Measurements from ENCODE around the gene ANO1. TPM values are rescaled to one million over a fixed set of nuclear protein-coding genes. Genes with fewer than 3 reads are reported as not detected.

The ANO1 gene
- total RNA-seq, 4 donors from 2014 or later = 2.3 to 9.2 (median 4.2) TPM

- DNase-seq (no peak), ATAC-seq (no peak)
- H3K27me3 ChIP-seq = peaks cover 10 to 47% (median 45%) of the 10 kb centered on the region in 3 donors
- H3K9me3 ChIP-seq = no peaks in the 10 kb centered on the region
- H3K4me3 ChIP-seq = no peak overlapping the region
- intact Hi-C loops (cut with DNase I; ENCODE audit: low total_unique reads) (no loop called here), in situ Hi-C loops (cut with MboI; ENCODE audit: low sequenced_read_pairs in 4 of 4) (no loop called here)
- H3K27ac ChIP-seq = no peak overlapping the region
- H3K36me3 ChIP-seq = no peaks in the 10 kb centered on the region
- TF ChIP-seq, protein P1, sequence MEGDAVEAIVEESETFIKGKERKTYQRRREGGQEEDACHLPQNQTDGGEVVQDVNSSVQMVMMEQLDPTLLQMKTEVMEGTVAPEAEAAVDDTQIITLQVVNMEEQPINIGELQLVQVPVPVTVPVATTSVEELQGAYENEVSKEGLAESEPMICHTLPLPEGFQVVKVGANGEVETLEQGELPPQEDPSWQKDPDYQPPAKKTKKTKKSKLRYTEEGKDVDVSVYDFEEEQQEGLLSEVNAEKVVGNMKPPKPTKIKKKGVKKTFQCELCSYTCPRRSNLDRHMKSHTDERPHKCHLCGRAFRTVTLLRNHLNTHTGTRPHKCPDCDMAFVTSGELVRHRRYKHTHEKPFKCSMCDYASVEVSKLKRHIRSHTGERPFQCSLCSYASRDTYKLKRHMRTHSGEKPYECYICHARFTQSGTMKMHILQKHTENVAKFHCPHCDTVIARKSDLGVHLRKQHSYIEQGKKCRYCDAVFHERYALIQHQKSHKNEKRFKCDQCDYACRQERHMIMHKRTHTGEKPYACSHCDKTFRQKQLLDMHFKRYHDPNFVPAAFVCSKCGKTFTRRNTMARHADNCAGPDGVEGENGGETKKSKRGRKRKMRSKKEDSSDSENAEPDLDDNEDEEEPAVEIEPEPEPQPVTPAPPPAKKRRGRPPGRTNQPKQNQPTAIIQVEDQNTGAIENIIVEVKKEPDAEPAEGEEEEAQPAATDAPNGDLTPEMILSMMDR (IDR thresholded peaks at IDR 0.05 in 4 of 5, conservative IDR thresholded peaks at IDR 0.05 in 1 of 5) = no peak
- TF ChIP-seq POLR2A (IDR thresholded peaks at IDR 0.05) = no peak
- peaks cover 0 to 9% of the 10 kb centered on the region in 2 donors for H3K4me1 ChIP-seq
These were observed 64.2 kb downstream of the ANO1 start for GRCh38 chr11:70142221-70142875.

GRCh38 chr11:70144262-70144661 lies 66.1 kb downstream of the ANO1 start:
- Histone ChIP-seq H3K27me3 (peaks cover 10 to 51% (median 50%) of the 10 kb centered on the region in 3 donors), H3K4me3 (no peak overlapping the region), H3K4me1 (peaks cover 0 to 9% of the 10 kb centered on the region in 2 donors), H3K9me3 (no peaks in the 10 kb centered on the region), H3K36me3 (no peaks in the 10 kb centered on the region), H3K27ac (no peak overlapping the region)
- DNase-seq (no peak), ATAC-seq (no peak)
- in situ Hi-C loops (cut with MboI; ENCODE audit: low sequenced_read_pairs in 4 of 4) = no loop called here
- intact Hi-C loops (cut with DNase I; ENCODE audit: low total_unique reads) = no loop called here
- TF ChIP-seq, protein P1 (IDR thresholded peaks at IDR 0.05 in 4 of 5, conservative IDR thresholded peaks at IDR 0.05 in 1 of 5) = no peak
- TF ChIP-seq POLR2A (IDR thresholded peaks at IDR 0.05) = no peak

- Histone ChIP-seq H3K4me3 (no peak overlapping the region), H3K4me1 (peaks cover 0 to 9% of the 10 kb centered on the region in 2 donors), H3K27me3 (peaks cover 10 to 51% (median 50%) of the 10 kb centered on the region in 3 donors), H3K27ac (no peak overlapping the region), H3K9me3 (no peaks in the 10 kb centered on the region), H3K36me3 (no peaks in the 10 kb centered on the region)
- no peak for TF ChIP-seq POLR2A (IDR thresholded peaks at IDR 0.05)
- in situ Hi-C loops (cut with MboI; ENCODE audit: low sequenced_read_pairs in 4 of 4) (no loop called here), intact Hi-C loops (cut with DNase I; ENCODE audit: low total_unique reads) (no loop called here)
- no peak for DNase-seq
- ATAC-seq = no peak
These were observed 67.0 kb downstream of the ANO1 start for GRCh38 chr11:70145071-70145470.

DNA sequence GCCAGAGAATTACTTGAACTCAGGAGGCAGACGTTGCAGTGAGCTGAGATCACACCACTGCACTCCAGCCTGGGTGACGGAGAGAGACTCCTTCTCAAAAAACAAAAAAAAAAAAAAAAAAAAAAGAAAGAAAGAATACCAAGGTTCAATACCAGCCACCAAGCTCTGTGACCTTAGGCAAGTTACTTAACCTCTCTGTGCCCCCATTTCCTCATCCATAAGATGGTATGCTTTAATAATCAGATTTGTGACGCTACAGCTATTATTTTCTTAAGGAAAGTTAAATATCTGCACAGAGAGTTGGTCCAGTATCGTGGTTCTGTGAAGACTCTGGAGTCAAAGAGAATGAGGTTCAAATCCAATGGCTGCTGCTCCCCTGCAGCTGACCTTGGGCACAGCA lies 67.7 kb downstream of the ANO1 start:
- intact Hi-C loops (cut with DNase I; ENCODE audit: low total_unique reads) = no loop called here
- in situ Hi-C loops (cut with MboI; ENCODE audit: low sequenced_read_pairs in 4 of 4) = no loop called here
- Histone ChIP-seq H3K4me1 (peaks cover 0 to 9% of the 10 kb centered on the region in 2 donors), H3K27ac (no peak overlapping the region), H3K4me3 (no peak overlapping the region), H3K36me3 (no peaks in the 10 kb centered on the region), H3K27me3 (peaks cover 10 to 50% (median 45%) of the 10 kb centered on the region in 3 donors), H3K9me3 (no peaks in the 10 kb centered on the region)
- TF ChIP-seq, protein P1 (IDR thresholded peaks at IDR 0.05 in 4 of 5, conservative IDR thresholded peaks at IDR 0.05 in 1 of 5) = no peak
- no peak for TF ChIP-seq POLR2A (IDR thresholded peaks at IDR 0.05)
- ATAC-seq = no peak
- DNase-seq = no peak

GRCh38 chr11:70146299-70146698 lies 68.2 kb downstream of the ANO1 start:
- H3K4me3 ChIP-seq = no peak overlapping the region
- in situ Hi-C loops (cut with MboI; ENCODE audit: low sequenced_read_pairs in 4 of 4) = no loop called here
- H3K27me3 ChIP-seq = peaks cover 10 to 45% (median 40%) of the 10 kb centered on the region in 3 donors
- TF ChIP-seq POLR2A (IDR thresholded peaks at IDR 0.05) = no peak
- TF ChIP-seq, protein P1 (IDR thresholded peaks at IDR 0.05 in 4 of 5, conservative IDR thresholded peaks at IDR 0.05 in 1 of 5) = no peak
- no peak for ATAC-seq
- H3K4me1 ChIP-seq = peaks cover 0 to 5% of the 10 kb centered on the region in 2 donors
- no peak overlapping the region for H3K27ac ChIP-seq
- intact Hi-C loops (cut with DNase I; ENCODE audit: low total_unique reads) = no loop called here
- no peak for DNase-seq
- H3K36me3 ChIP-seq = no peaks in the 10 kb centered on the region
- no peaks in the 10 kb centered on the region for H3K9me3 ChIP-seq
